ENCODE results near the gene TMEM255A.

- TF ChIP-seq CTCF (conservative IDR thresholded peaks at IDR 0.05 in 1 of 2, IDR thresholded peaks at IDR 0.05 in 1 of 2; ENCODE audit: low read depth in 1 of 2, low read length in 2 of 2) = no peak
- TF ChIP-seq EZH2 (IDR thresholded peaks at IDR 0.05; ENCODE audit: low read length, missing control alignments) = no peak
These were observed 25.6 kb upstream of the TMEM255A start for GRCh38 chrX:120336899-120337298.

All from fibroblast of lung (primary cell).